GM19468 (cell line): ENCODE data around the gene VAPB.

Source experiments
- ATAC-seq: cut with Tn5 transposase; IDR thresholded peaks from one replicate; pipeline ENCODE4 v1.9.1; 2021; ENCODE audit warnings: mild to moderate bottlenecking, moderate library complexity, moderate number of reproducible peaks; ENCODE audit not compliant: unreplicated experiment; ENCODE audit errors: extremely low read depth

The VAPB gene

GRCh38 chr20:58377017-58377416 lies 12.0 kb upstream of the VAPB start:
- ATAC-seq = no peak

GRCh38 chr20:58377766-58378401 lies 11.1 kb upstream of the VAPB start:
- ATAC-seq = no peak

- ATAC-seq = no peak
These were observed 10.3 kb upstream of the VAPB start for GRCh38 chr20:58378704-58379103.

- ATAC-seq = no peak
These were observed 7.4 kb upstream of the VAPB start for GRCh38 chr20:58381627-58382026.

GRCh38 chr20:58382096-58382495 lies 6.9 kb upstream of the VAPB start:
- ATAC-seq = no peak

GRCh38 chr20:58384821-58385220 lies 4.2 kb upstream of the VAPB start:
- no peak for ATAC-seq

- ATAC-seq = no peak
These were observed 914 bp upstream of the VAPB start for GRCh38 chr20:58388028-58388601.

GRCh38 chr20:58389324-58389967 lies 417 bp downstream of the VAPB start:
- no peak for ATAC-seq

GRCh38 chr20:58389968-58390658 lies 1.1 kb downstream of the VAPB start:
- ATAC-seq = no peak

GRCh38 chr20:58390659-58391035 lies 1.6 kb downstream of the VAPB start:
- ATAC-seq = no peak

GRCh38 chr20:58392286-58392685 lies 3.3 kb downstream of the VAPB start:
- no peak for ATAC-seq

GRCh38 chr20:58393299-58393698 lies 4.3 kb downstream of the VAPB start:
- no peak for ATAC-seq

GRCh38 chr20:58394801-58395200 lies 5.8 kb downstream of the VAPB start:
- ATAC-seq = no peak

- no peak for ATAC-seq
These were observed 6.6 kb downstream of the VAPB start for GRCh38 chr20:58395604-58396003.

- ATAC-seq = no peak
These were observed 8.4 kb downstream of the VAPB start for GRCh38 chr20:58397429-58397828.

- no peak for ATAC-seq
These were observed 9.2 kb downstream of the VAPB start for GRCh38 chr20:58398254-58398653.

- no peak for ATAC-seq
These were observed 10.9 kb downstream of the VAPB start for GRCh38 chr20:58399926-58400325.

GRCh38 chr20:58401162-58401561 lies 12.1 kb downstream of the VAPB start:
- ATAC-seq = no peak

- ATAC-seq = no peak
These were observed 13.3 kb downstream of the VAPB start for GRCh38 chr20:58402305-58402704.

GRCh38 chr20:58402827-58403226 lies 13.8 kb downstream of the VAPB start:
- ATAC-seq = no peak

GRCh38 chr20:58403272-58403671 lies 14.2 kb downstream of the VAPB start:
- no peak for ATAC-seq
